Fibroblast of lung (primary cell): ENCODE data around the gene BAG3. TPM values are rescaled to one million over a fixed set of nuclear protein-coding genes. Genes with fewer than 3 reads are reported as not detected.

Source experiments
- DNase-seq, 2 donors: peaks; one replicate each; pipeline versions ENCODE4 v3.0.0 to v3.0.0-alpha.2; 2010; ENCODE audit warnings: low read depth in 2 of 2
- H2AFZ ChIP-seq: 2 replicates; pipeline ENCODE4 v1.5.1; 2012; ENCODE audit warnings: low read length, control low read depth, inconsistent platforms
- H3K27ac ChIP-seq: 2 replicates; pipeline ENCODE4 v1.5.1; 2011; ENCODE audit warnings: low read length, control low read depth; ENCODE audit not compliant: insufficient read depth
- H3K27me3 ChIP-seq: 2 replicates; pipeline ENCODE4 v1.5.1; 2011; ENCODE audit warnings: mild to moderate bottlenecking, low read length; ENCODE audit not compliant: control insufficient read depth, insufficient read depth
- H3K36me3 ChIP-seq: 2 replicates; pipeline ENCODE4 v1.5.1; 2011; ENCODE audit warnings: low read length; ENCODE audit not compliant: control insufficient read depth, insufficient read depth
- H3K4me1 ChIP-seq: 2 replicates; pipeline ENCODE4 v1.5.1; 2011; ENCODE audit warnings: low read length; ENCODE audit not compliant: control insufficient read depth, insufficient read depth; ENCODE audit errors: extremely low read depth
- H3K4me2 ChIP-seq: 2 replicates; pipeline ENCODE4 v1.5.1; 2011; ENCODE audit warnings: low read length, control low read depth; ENCODE audit not compliant: insufficient read depth; ENCODE audit errors: extremely low read depth
- H3K4me3 ChIP-seq, 4 experiments: fragments of 200-600 bp in 1 of 4; sonication (generic) in 1 of 4; replicated peaks in 1 of 4; 2 replicates each; pipeline ENCODE4 v1.5.1; 2011 to 2016; ENCODE audit warnings: low read length in 4 of 4, low read depth in 3 of 4, mild to moderate bottlenecking in 3 of 4, control low read depth in 2 of 4, inconsistent platforms in 1 of 4, mixed read lengths in 1 of 4; ENCODE audit not compliant: insufficient read depth in 1 of 4; ENCODE audit errors: control extremely low read depth in 1 of 4
- H3K79me2 ChIP-seq: 2 replicates; pipeline ENCODE4 v1.5.1; 2012; ENCODE audit warnings: mild to moderate bottlenecking, low read length, inconsistent platforms; ENCODE audit not compliant: control insufficient read depth, insufficient read depth
- H3K9ac ChIP-seq: 2 replicates; pipeline ENCODE4 v1.5.1; 2011; ENCODE audit warnings: mild to moderate bottlenecking, low read length, control low read depth; ENCODE audit not compliant: insufficient read depth
- H3K9me3 ChIP-seq: 2 replicates; pipeline ENCODE4 v1.5.1; 2012; ENCODE audit warnings: low read depth, low read length; ENCODE audit not compliant: control insufficient read depth, insufficient read depth
- H4K20me1 ChIP-seq: 2 replicates; pipeline ENCODE4 v1.5.1; 2011; ENCODE audit warnings: low read length; ENCODE audit not compliant: control insufficient read depth, insufficient read depth; ENCODE audit errors: extremely low read depth
- EZH2 ChIP-seq: IDR thresholded peaks from 2 replicates; pipeline ENCODE4 v1.5.1; 2012; ENCODE audit warnings: low read length, control low read depth, mild to moderate bottlenecking; ENCODE audit errors: missing control alignments
- polyA plus RNA-seq, 2 donors: library from polyadenylated mRNA; depleted of rRNA in 1 of 2; stranded (reverse) in 1 of 2; unstranded in 1 of 2; fragments of >200 nt; gene quantifications; 2 replicates each; pipeline ENCODE4 v1.2.1, GENCODE V29; 2011 to 2012; ENCODE audit warnings: missing spikeins in 1 of 2
- total RNA-seq: library from RNA; depleted of rRNA; stranded (reverse); fragments of >200 nt; gene quantifications from 2 replicates; pipeline ENCODE4 v1.2.1, GENCODE V29; 2014
- TF ChIP-seq, protein P1 (sequence below), 2 donors: IDR thresholded peaks in 1 of 2; conservative IDR thresholded peaks in 1 of 2; 1 replicate in 1 of 2; 2 replicates in 1 of 2; pipeline ENCODE4 v1.5.1; 2011 to 2012; ENCODE audit warnings: low read length in 2 of 2, control low read depth in 1 of 2, inconsistent platforms in 1 of 2, low read depth in 1 of 2, mild to moderate bottlenecking in 1 of 2

The BAG3 gene
- total and polyA plus RNA-seq, 2 donors (not counting 1 experiment from before 2014, with no cell fraction given) = 8.4 to 20.0 TPM

GRCh38 chr10:119715628-119716505 is 64.7 kb downstream of the BAG3 start:
- peak in 1 of 2 donors; percentile 23 for DNase-seq
- H2AFZ ChIP-seq = no peak overlapping the region
- H3K9ac ChIP-seq = no peak overlapping the region
- no peaks in the 10 kb centered on the region for H3K27me3 ChIP-seq
- H3K36me3 ChIP-seq = no peaks in the 10 kb centered on the region
- no peaks in the 10 kb centered on the region for H4K20me1 ChIP-seq
- H3K27ac ChIP-seq = no peak overlapping the region
- H3K4me3 ChIP-seq = no peak overlapping the region
- no peaks in the 10 kb centered on the region for H3K79me2 ChIP-seq
- H3K4me2 ChIP-seq = no peak overlapping the region
- H3K9me3 ChIP-seq = no peaks in the 10 kb centered on the region
- no peaks in the 10 kb centered on the region for H3K4me1 ChIP-seq
- TF ChIP-seq EZH2 = no peak
- TF ChIP-seq, protein P1, sequence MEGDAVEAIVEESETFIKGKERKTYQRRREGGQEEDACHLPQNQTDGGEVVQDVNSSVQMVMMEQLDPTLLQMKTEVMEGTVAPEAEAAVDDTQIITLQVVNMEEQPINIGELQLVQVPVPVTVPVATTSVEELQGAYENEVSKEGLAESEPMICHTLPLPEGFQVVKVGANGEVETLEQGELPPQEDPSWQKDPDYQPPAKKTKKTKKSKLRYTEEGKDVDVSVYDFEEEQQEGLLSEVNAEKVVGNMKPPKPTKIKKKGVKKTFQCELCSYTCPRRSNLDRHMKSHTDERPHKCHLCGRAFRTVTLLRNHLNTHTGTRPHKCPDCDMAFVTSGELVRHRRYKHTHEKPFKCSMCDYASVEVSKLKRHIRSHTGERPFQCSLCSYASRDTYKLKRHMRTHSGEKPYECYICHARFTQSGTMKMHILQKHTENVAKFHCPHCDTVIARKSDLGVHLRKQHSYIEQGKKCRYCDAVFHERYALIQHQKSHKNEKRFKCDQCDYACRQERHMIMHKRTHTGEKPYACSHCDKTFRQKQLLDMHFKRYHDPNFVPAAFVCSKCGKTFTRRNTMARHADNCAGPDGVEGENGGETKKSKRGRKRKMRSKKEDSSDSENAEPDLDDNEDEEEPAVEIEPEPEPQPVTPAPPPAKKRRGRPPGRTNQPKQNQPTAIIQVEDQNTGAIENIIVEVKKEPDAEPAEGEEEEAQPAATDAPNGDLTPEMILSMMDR (conservative IDR thresholded peaks at IDR 0.05 in 1 of 2, IDR thresholded peaks at IDR 0.05 in 1 of 2; ENCODE audit: low read depth in 1 of 2, low read length in 2 of 2) = no peak

DNA sequence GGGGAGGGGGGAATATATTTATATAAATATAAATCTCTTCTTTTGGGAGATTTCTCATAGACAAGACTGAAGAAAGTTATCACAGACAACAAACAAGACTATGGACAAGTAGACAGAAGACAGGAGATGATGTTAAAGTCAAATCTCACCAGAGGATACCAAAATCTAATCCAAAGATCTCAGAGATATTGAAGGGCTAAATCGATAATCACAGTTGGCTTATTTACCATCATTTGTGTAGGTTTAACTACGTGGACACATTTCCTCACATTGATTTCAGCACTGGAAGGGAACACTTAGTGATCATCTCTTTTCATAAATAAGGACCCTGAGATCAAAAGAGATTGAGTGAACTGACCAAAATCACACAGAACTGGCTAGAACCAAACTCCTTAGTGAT is 72.0 kb downstream of the BAG3 start:
- H3K36me3 ChIP-seq = no peaks in the 10 kb centered on the region
- TF ChIP-seq EZH2 = no peak
- TF ChIP-seq, protein P1 (conservative IDR thresholded peaks at IDR 0.05 in 1 of 2, IDR thresholded peaks at IDR 0.05 in 1 of 2; ENCODE audit: low read depth in 1 of 2, low read length in 2 of 2) = no peak
- H3K4me1 ChIP-seq = peaks cover 8% of the 10 kb centered on the region
- DNase-seq = no peak
- H3K27me3 ChIP-seq = no peaks in the 10 kb centered on the region
- H3K27ac ChIP-seq = no peak overlapping the region
- peaks cover 5% of the 10 kb centered on the region for H3K79me2 ChIP-seq
- H3K9me3 ChIP-seq = no peaks in the 10 kb centered on the region
- no peak overlapping the region for H3K4me3 ChIP-seq
- H2AFZ ChIP-seq = no peak overlapping the region
- no peak overlapping the region for H3K9ac ChIP-seq
- no peak overlapping the region for H3K4me2 ChIP-seq
- no peaks in the 10 kb centered on the region for H4K20me1 ChIP-seq

GRCh38 chr10:119723624-119724023 is 72.4 kb downstream of the BAG3 start:
- peaks cover 8% of the 10 kb centered on the region for H3K4me1 ChIP-seq
- peaks cover 5% of the 10 kb centered on the region for H3K79me2 ChIP-seq
- no peak overlapping the region for H3K4me2 ChIP-seq
- TF ChIP-seq EZH2 = no peak
- TF ChIP-seq, protein P1 (conservative IDR thresholded peaks at IDR 0.05 in 1 of 2, IDR thresholded peaks at IDR 0.05 in 1 of 2; ENCODE audit: low read depth in 1 of 2, low read length in 2 of 2) = no peak
- no peaks in the 10 kb centered on the region for H3K27me3 ChIP-seq
- DNase-seq = no peak
- no peaks in the 10 kb centered on the region for H3K9me3 ChIP-seq
- H3K9ac ChIP-seq = no peak overlapping the region
- peak overlapping the region; percentile 5 for H2AFZ ChIP-seq
- no peaks in the 10 kb centered on the region for H4K20me1 ChIP-seq
- H3K36me3 ChIP-seq = no peaks in the 10 kb centered on the region
- H3K4me3 ChIP-seq = no peak overlapping the region
- no peak overlapping the region for H3K27ac ChIP-seq
